Muscle layer of duodenum (tissue), 2 donors: ENCODE results near the gene CDH13.

ENCODE experiments used
- H3K27ac ChIP-seq: one replicate; pipeline ENCODE4 v1.7.0; 2013; ENCODE audit warnings: mild to moderate bottlenecking, low read length
- H3K27me3 ChIP-seq: one replicate; pipeline ENCODE4 v1.7.0; 2013; ENCODE audit warnings: low read depth, mild to moderate bottlenecking, control low read depth, low read length
- H3K36me3 ChIP-seq, 2 donors: one replicate each; pipeline ENCODE4 v1.7.0; 2013; ENCODE audit warnings: low read length in 2 of 2, control low read depth in 1 of 2, mild to moderate bottlenecking in 1 of 2; ENCODE audit not compliant: insufficient read depth in 2 of 2, control insufficient read depth in 1 of 2
- H3K4me1 ChIP-seq, 2 donors: one replicate each; pipeline ENCODE4 v1.7.0; 2013; ENCODE audit warnings: low read length in 2 of 2, mild to moderate bottlenecking in 2 of 2, control low read depth in 1 of 2, moderate library complexity in 1 of 2; ENCODE audit not compliant: insufficient read depth in 2 of 2, control insufficient read depth in 1 of 2
- H3K4me3 ChIP-seq, 2 donors: one replicate each; pipeline ENCODE4 v1.7.0; 2013; ENCODE audit warnings: low read length in 2 of 2, low read depth in 1 of 2, mild to moderate bottlenecking in 1 of 2
- H3K9me3 ChIP-seq, 2 donors: one replicate each; pipeline ENCODE4 v1.7.0; 2013; ENCODE audit warnings: low read length in 2 of 2, control low read depth in 1 of 2, mild to moderate bottlenecking in 1 of 2; ENCODE audit not compliant: control insufficient read depth in 1 of 2
- donor health status: healthy.

Gene CDH13

GRCh38 chr16:83809092-83809491, 1182.3 kb downstream of the CDH13 start:
- peaks cover 0 to 43% of the 10 kb centered on the region in 2 donors for H3K4me1 ChIP-seq
- H3K36me3 ChIP-seq: no peaks in the 10 kb centered on the region
- no peak overlapping the region for H3K27ac ChIP-seq
- H3K4me3 ChIP-seq: peak overlapping the region; percentile 75 to 93
- H3K27me3 ChIP-seq: no peaks in the 10 kb centered on the region
- H3K9me3 ChIP-seq: no peaks in the 10 kb centered on the region

GRCh38 chr16:83810901-83811300, 1184.1 kb downstream of the CDH13 start:
- no peak overlapping the region for H3K27ac ChIP-seq
- H3K36me3 ChIP-seq: no peaks in the 10 kb centered on the region
- H3K9me3 ChIP-seq: no peaks in the 10 kb centered on the region
- H3K4me1 ChIP-seq: peaks cover 0 to 55% of the 10 kb centered on the region in 2 donors
- no peak overlapping the region for H3K4me3 ChIP-seq
- no peaks in the 10 kb centered on the region for H3K27me3 ChIP-seq

GRCh38 chr16:83813823-83814658, 1187.3 kb downstream of the CDH13 start:
- H3K36me3 ChIP-seq: no peaks in the 10 kb centered on the region
- peak overlapping the region; percentile 70 for H3K27ac ChIP-seq
- peak overlapping the region in 1 of 2 donors; percentile 47 for H3K4me3 ChIP-seq
- H3K4me1 ChIP-seq: peaks cover 0 to 55% of the 10 kb centered on the region in 2 donors
- H3K9me3 ChIP-seq: no peaks in the 10 kb centered on the region
- H3K27me3 ChIP-seq: no peaks in the 10 kb centered on the region

GRCh38 chr16:83814659-83814985, 1187.9 kb downstream of the CDH13 start:
- Histone ChIP-seq H3K27me3 (no peaks in the 10 kb centered on the region), H3K36me3 (no peaks in the 10 kb centered on the region), H3K4me3 (peak overlapping the region in 1 of 2 donors; percentile 47), H3K4me1 (peaks cover 0 to 49% of the 10 kb centered on the region in 2 donors), H3K27ac (peak overlapping the region; percentile 70), H3K9me3 (no peaks in the 10 kb centered on the region)

- Histone ChIP-seq H3K4me3 (no peak overlapping the region), H3K4me1 (peaks cover 0 to 29% of the 10 kb centered on the region in 2 donors), H3K27ac (no peak overlapping the region), H3K27me3 (no peaks in the 10 kb centered on the region), H3K36me3 (no peaks in the 10 kb centered on the region), H3K9me3 (no peaks in the 10 kb centered on the region)
These were observed 1190.3 kb downstream of the CDH13 start for GRCh38 chr16:83817022-83817421.

- no peak overlapping the region for H3K4me3 ChIP-seq
These were observed 1191.5 kb downstream of the CDH13 start for GRCh38 chr16:83818276-83818675.

GRCh38 chr16:83819361-83819760, 1192.6 kb downstream of the CDH13 start:
- Histone ChIP-seq H3K4me1 (peaks cover 0 to 17% of the 10 kb centered on the region in 2 donors), H3K9me3 (no peaks in the 10 kb centered on the region), H3K36me3 (no peaks in the 10 kb centered on the region), H3K4me3 (no peak overlapping the region), H3K27me3 (no peaks in the 10 kb centered on the region), H3K27ac (no peak overlapping the region)

More at GRCh38 chr16:83818276-83818675, 1191.5 kb downstream of the CDH13 start:
- Histone ChIP-seq H3K27me3 (no peaks in the 10 kb centered on the region), H3K27ac (no peak overlapping the region), H3K9me3 (no peaks in the 10 kb centered on the region), H3K36me3 (no peaks in the 10 kb centered on the region), H3K4me1 (peaks cover 0 to 28% of the 10 kb centered on the region in 2 donors)

GRCh38 chr16:83826146-83826913, 1199.6 kb downstream of the CDH13 start:
- Histone ChIP-seq H3K36me3 (no peaks in the 10 kb centered on the region), H3K27ac (no peak overlapping the region), H3K4me3 (no peak overlapping the region)

GRCh38 chr16:83830091-83830768, 1203.5 kb downstream of the CDH13 start:
- Histone ChIP-seq H3K4me1 (no peaks in the 10 kb centered on the region), H3K36me3 (no peaks in the 10 kb centered on the region), H3K27me3 (no peaks in the 10 kb centered on the region), H3K9me3 (no peaks in the 10 kb centered on the region), H3K27ac (no peak overlapping the region), H3K4me3 (no peak overlapping the region)

More at GRCh38 chr16:83826146-83826913, 1199.6 kb downstream of the CDH13 start:
- H3K9me3 ChIP-seq: no peaks in the 10 kb centered on the region
- H3K27me3 ChIP-seq: no peaks in the 10 kb centered on the region
- no peaks in the 10 kb centered on the region for H3K4me1 ChIP-seq

GRCh38 chr16:83830769-83831455, 1204.1 kb downstream of the CDH13 start:
- Histone ChIP-seq H3K36me3 (no peaks in the 10 kb centered on the region), H3K4me1 (no peaks in the 10 kb centered on the region), H3K4me3 (no peak overlapping the region), H3K9me3 (no peaks in the 10 kb centered on the region), H3K27me3 (no peaks in the 10 kb centered on the region), H3K27ac (no peak overlapping the region)
